ENCODE measurements around the gene ALG14.

DNA sequence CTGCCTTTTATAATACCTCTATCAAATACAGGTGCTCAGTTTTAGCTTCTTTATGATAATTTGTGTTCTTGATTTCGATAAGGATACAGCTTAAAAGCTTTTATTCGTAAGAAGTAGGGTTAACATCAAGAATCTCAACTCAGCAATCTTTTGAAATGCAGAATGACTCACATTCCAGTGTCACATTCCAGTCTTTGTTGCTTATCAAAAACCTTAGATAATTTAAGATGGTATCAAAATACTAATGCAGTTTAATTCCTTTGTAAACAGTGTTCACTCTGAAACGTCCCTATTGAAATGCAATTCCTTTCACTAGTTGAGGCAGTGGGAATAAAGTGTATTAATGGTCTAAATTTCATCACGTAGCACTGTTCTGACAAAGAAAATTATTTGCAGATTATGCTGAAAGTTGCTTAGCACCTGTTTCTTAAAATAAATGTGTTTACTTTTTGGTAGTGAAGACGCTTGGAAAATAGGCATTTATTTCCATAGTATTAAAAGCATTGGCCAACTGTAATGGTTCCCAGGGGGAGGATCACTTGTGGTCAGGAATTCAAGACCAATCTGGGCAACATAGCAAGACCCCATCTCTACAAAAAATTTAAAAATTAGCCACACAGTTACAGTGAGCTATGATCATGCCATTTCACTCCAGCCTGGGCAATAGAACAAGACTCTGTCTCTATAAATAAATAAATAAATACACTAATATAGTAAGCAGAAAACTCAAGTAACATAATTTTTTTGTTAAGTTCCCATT, 135.7 kb downstream of the ALG14 start:
- no peak for TF ChIP-seq POLR2A (IDR thresholded peaks at IDR 0.05)
- TF ChIP-seq, protein P1, sequence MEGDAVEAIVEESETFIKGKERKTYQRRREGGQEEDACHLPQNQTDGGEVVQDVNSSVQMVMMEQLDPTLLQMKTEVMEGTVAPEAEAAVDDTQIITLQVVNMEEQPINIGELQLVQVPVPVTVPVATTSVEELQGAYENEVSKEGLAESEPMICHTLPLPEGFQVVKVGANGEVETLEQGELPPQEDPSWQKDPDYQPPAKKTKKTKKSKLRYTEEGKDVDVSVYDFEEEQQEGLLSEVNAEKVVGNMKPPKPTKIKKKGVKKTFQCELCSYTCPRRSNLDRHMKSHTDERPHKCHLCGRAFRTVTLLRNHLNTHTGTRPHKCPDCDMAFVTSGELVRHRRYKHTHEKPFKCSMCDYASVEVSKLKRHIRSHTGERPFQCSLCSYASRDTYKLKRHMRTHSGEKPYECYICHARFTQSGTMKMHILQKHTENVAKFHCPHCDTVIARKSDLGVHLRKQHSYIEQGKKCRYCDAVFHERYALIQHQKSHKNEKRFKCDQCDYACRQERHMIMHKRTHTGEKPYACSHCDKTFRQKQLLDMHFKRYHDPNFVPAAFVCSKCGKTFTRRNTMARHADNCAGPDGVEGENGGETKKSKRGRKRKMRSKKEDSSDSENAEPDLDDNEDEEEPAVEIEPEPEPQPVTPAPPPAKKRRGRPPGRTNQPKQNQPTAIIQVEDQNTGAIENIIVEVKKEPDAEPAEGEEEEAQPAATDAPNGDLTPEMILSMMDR (IDR thresholded peaks at IDR 0.05), result no peak
